Activated gamma-delta T cell treated with Interleukin-2 at 50 U/mL for 16 hours (primary cell): ENCODE measurements around the gene ARFGAP1.
"Not testable (repeated sequence)": the region's sequence is repeated elsewhere in the genome, so short reads cannot be mapped to it uniquely, and the experiment has no call there.

Experiments used
- DNase-seq: peaks from one replicate; pipeline ENCODE4 v3.0.0-alpha.2; 2020

The ARFGAP1 gene

DNA sequence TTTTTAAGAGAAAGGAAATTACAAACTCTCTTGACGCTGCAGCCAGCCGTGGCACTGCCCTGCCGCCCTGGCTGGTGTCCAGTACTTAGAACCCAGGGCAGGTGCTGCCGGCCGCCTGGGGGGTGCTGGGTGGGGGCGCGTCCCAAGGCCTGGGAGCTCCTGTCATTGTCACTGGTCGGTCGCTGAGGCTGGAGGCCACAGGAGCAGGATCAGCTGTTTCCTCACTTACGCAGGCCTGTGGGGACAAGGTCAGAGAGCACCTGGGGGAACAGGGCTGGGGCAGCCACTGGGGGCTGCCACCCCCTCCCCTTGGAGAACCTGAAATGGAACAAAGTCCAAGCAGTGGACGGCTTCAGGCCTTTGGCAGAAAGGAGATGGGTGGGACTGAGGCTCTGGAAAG is 31.3 kb upstream of the ARFGAP1 start:
- no peak for DNase-seq

- no peak for DNase-seq
Measured at GRCh38 chr20:63242736-63243135, 29.9 kb upstream of the ARFGAP1 start.

DNA sequence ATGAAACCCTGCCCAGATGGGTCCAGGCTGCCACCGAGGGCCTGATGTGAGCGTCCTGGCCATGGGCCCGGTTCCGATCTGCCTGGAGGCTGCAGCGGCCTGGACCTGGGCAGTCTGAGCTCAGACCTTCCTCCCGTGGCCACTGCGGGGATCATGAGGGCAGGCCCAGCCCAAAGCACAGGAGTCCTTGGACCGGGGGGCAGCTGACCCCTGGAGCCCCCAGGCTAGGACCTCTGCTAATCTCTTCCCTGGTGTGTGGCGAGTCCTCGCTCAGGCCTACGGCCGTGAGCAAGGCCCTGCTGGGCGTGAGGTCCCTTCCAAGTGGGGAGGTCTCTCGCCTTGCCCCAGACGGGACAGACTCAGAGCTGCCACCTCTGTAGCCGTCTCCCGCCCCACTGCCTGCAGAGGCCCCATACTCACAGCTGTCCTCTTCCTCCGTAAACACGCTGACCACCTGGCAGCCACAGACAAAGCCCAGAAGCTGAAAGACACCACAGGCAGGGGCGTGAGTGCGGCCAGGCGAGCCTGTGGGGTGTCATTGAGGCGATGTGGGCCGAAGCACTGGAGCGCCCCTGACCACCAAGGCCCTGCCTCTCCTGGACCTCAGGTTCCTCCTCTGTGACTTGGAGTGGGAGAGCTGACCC is 28.9 kb upstream of the ARFGAP1 start:
- no peak for DNase-seq

GRCh38 chr20:63244468-63244867 is 28.1 kb upstream of the ARFGAP1 start:
- DNase-seq, result no peak

GRCh38 chr20:63246490-63247288 is 25.9 kb upstream of the ARFGAP1 start:
- DNase-seq, result no peak

DNA sequence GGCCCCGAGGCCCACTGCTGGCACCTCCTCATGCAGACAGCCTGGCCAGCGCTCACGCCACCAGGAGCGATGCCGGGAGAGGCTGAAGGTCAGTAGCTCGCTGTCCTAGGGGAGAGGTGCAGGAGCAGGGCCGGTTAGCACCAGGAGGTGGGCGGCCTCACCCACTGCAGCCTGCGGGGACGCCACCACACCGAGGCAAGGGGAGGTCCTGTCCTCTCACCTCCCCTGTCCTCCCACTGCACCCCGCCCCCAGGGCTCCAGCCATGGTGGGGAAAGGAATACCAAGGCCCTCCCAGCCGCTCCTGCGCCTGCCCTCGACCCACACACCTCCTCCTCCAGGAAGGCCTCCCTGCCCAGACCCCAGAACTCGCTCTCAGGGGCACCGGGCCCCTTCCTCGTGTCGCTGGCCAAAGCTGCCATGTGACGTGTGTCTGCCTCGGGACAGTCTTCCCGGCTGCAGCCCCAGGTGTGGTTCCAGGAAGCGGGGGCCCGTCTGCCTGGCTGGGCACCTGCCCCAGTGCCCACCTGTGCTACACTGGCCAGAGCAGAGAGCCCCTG is 24.9 kb upstream of the ARFGAP1 start:
- no peak for DNase-seq

- no peak for DNase-seq
Measured at GRCh38 chr20:63248835-63249591, 23.6 kb upstream of the ARFGAP1 start.

DNA sequence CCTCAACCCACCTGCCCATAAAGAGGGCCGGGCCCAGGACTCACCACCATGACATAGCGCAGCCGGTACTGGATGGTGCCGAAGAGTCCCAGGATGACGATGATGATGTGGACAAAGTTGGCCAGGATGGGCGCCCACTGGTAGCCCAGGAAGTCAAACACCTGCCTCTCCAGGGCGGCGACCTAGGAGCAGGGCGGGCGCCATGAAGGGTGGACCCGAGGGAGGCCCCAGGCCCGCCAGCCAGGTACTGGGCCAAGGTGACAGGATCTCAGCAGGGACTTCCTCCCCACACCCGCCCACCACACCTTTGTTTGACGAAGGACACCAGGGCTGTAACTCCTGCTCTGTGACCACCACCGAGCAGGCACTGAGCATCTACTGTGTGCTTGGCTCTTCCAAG is 22.7 kb upstream of the ARFGAP1 start:
- no peak for DNase-seq

GRCh38 chr20:63251350-63251749 is 21.3 kb upstream of the ARFGAP1 start:
- not testable (repeated sequence) for DNase-seq

- no peak for DNase-seq
Measured at GRCh38 chr20:63252284-63252711, 20.3 kb upstream of the ARFGAP1 start.

- DNase-seq, result no peak
Measured at GRCh38 chr20:63253065-63253437, 19.6 kb upstream of the ARFGAP1 start.

- no peak for DNase-seq
Measured at GRCh38 chr20:63253438-63254231, 19.0 kb upstream of the ARFGAP1 start.

DNA sequence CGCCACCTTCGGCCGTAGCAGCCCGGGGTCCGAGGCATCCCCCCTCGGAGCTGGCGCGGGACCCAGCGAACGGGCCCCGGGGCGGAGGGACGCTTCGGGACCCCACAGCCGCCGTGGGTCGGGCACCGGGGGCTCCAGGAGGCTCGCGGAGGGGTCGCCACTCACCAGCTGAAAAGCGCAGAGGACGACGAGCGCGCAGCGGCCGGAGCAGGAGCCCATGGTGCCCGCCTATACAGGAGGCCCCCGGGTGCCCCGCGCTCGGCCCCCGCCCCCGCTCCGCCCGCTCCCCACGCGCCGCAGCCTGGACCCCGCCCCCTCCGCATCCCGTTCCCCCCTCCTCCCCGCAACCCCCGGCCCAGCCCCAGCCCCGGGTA is 18.4 kb upstream of the ARFGAP1 start, which contains the start of gene NKAIN4:
TSS of gene NKAIN4 (minus strand) at position 232 of the 374 bp plus-strand sequence. CDS start at position 219, 13 bp downstream.
- no peak for DNase-seq

DNA sequence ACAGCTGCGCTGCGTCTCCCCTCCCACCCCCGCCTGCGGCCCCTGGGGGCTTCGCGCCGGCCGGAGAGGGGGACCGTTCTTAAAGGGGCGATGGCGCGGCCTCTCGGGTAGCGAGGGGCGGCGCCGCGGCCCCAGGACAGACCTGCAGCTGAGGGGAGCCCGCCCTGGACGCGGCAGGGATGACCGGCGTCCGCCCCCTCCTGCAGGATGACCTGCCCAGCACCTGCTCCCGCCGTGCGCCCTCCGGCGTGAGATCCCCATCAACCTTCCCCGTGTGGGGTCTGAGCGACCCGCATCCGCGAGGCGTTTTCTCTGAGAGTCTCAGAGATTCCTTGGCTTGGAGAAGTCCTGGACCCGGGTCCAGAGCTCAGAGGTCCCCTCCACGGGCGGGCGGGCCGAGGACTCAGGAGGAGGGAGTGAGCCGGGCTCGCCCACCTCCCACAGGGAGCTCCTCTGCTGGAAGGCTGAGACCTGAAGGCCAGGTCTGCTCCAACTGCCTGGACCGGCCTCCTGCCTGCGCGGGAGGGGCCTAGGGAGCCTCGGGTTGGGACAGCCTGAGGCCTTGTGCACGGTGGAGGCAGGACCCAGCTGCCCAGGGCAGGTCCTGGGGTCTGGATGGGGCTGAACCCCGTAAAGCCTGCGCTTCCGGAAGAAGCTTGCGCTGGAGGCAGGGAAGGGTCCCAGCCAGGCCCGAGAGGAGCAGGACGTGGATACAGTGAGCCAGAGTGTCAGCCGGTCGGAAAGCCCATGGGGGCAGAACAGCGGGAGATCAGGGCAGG is 17.8 kb upstream of the ARFGAP1 start:
- DNase-seq, result no peak

DNA sequence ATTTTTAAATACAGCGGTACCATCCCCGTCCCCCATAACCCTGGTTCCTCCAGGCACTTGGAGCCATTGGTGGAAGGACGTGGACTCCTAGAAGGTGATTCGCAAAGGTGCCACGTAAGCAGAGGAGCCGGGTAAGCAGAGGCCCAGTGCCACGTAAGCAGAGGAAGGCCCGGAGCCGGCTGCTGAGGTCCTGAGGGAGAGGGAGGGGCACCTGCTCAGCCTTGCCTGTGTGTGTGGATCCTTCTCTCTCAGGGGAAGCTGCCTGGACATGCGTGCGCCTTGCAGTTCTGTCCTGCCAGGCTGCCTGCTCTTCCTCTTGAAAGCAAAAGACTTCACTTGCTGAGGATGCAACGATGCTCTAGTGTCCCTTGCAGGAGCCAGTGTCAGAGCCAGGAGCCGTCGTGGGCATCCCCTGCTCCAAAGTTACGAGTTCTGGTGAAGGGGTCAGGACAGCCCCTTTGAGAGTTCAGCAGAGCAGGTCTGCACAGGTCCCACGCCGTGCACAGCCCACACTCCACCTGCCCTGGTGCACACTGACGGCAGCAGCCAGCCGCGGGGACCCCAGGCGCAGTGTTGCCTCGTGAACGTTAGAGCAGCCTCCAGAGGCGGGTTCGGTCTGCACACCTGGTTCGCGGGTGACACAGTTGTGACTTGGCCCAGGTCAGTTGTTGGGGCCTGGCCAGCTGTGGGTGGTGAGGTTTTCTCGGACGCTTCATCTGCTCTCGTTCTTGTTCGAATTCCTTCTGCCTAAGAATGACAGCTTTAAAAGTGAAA is 16.5 kb upstream of the ARFGAP1 start:
- DNase-seq, result no peak

- DNase-seq, result no peak
Measured at GRCh38 chr20:63256954-63257353, 15.7 kb upstream of the ARFGAP1 start.

DNA sequence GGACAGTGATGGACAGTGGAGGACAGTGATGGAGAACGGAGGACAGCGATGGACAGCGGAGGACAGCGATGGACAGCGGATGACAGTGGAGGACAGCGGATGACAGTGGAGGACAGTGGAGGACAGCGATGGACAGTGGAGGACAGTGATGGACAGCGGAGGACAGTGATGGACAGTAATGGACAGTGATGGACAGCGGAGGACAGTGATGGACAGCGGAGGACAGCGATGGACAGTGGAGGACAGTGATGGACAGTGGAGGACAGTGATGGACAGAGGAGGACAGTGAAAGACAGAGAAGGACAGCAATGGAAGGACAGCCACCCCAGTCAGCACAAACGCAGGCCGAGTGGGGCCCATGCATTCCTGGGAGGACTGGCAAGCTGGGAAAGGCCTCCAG is 15.0 kb upstream of the ARFGAP1 start:
- DNase-seq, result no peak

DNA sequence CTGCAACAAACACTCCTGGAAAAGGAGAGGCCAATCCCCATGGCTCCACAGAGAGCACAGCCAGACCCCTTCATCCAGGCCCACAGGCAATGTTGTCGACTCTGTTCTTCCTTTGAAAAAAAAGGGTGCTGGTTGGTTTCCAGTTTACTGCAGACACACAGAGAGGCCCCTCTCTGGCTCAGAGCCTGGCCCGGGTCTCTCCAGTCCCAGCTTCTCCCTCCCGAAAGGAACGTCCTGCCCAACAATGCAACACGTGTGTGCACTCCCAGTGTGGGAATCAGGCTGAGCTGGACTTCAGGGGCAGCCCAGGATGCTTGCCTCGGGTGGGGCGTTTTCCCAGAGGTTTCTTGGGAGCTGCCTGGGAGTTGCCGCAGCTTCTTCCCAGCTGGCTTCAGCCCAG is 13.8 kb upstream of the ARFGAP1 start:
- no peak for DNase-seq

- no peak for DNase-seq
Measured at GRCh38 chr20:63259734-63260460, 12.7 kb upstream of the ARFGAP1 start.

GRCh38 chr20:63260521-63260920 is 12.1 kb upstream of the ARFGAP1 start:
- DNase-seq, result no peak
